Endothelial cell of umbilical vein (primary cell): ENCODE measurements around the gene ADAM11. TPM values are rescaled to one million over a fixed set of nuclear protein-coding genes. Genes with fewer than 3 reads are reported as not detected.

Experiments used
- BruUV-seq: library from RNA; stranded (reverse); fragments of 400-500 nt; replicated peaks from 2 replicates; lab custom pipeline; 2021; lab: Mats Ljungman, UMichigan
- CTCF ChIA-PET: fragments of 300-600, 350-600 bp; sonication (Branson Sonifier 250); formaldehyde crosslinking; loops from one replicate; lab custom pipeline; 2021; ENCODE audit warnings: antibody characterized with exemption, inconsistent platforms; lab: Charles Lee
- POLR2A ChIA-PET: fragments of 300-600, 350-600 bp; sonication (Branson Sonifier 250); formaldehyde crosslinking; loops from one replicate; lab custom pipeline; 2021; ENCODE audit warnings: antibody characterized with exemption, inconsistent platforms; lab: Charles Lee
- DNase-seq: peaks from one replicate; pipeline ENCODE4 v3.0.0-alpha.2; 2011; ENCODE audit warnings: low read depth, low spot score
- FAIRE-seq: peaks from 2 replicates; lab custom pipeline; 2011; peaks lifted over from hg19 to GRCh38; lab: Jason Lieb, UNC
- H2AFZ ChIP-seq: 2 replicates; pipeline ENCODE4 v1.6.0; 2012; ENCODE audit warnings: low read depth, low read length, control low read depth, inconsistent platforms
- H3K27ac ChIP-seq: 2 replicates; pipeline ENCODE4 v1.5.1; 2011; ENCODE audit warnings: low read depth, mild to moderate bottlenecking, control low read depth, low read length, moderate library complexity; ENCODE audit not compliant: insufficient read depth
- H3K27me3 ChIP-seq, 2 experiments: 2 replicates each; pipeline versions ENCODE4 v1.6.0 to v1.6.1; 2011; ENCODE audit warnings: low read length in 2 of 2, mixed read lengths in 1 of 2; ENCODE audit not compliant: control insufficient read depth in 2 of 2, insufficient read depth in 2 of 2
- H3K36me3 ChIP-seq, 2 experiments: 2 replicates in 1 of 2; 3 replicates in 1 of 2; pipeline ENCODE4 v1.5.1; 2011; ENCODE audit warnings: low read length in 2 of 2, mild to moderate bottlenecking in 1 of 2, moderate library complexity in 1 of 2; ENCODE audit not compliant: control insufficient read depth in 2 of 2, insufficient read depth in 2 of 2; ENCODE audit errors: extremely low read depth in 1 of 2
- H3K4me1 ChIP-seq: 3 replicates; pipeline ENCODE4 v1.5.1; 2011; ENCODE audit warnings: mild to moderate bottlenecking, low read length; ENCODE audit not compliant: control insufficient read depth, insufficient read depth; ENCODE audit errors: extremely low read depth
- H3K4me2 ChIP-seq: 2 replicates; pipeline ENCODE4 v1.6.1; 2011; ENCODE audit warnings: low read length, control low read depth, mixed read lengths; ENCODE audit not compliant: insufficient read depth
- H3K4me3 ChIP-seq, 3 experiments: fragments of 200-600 bp in 1 of 3; sonication (generic), shearing (Covaris generic) in 1 of 3; replicated peaks in 1 of 3; 2 replicates each; pipeline ENCODE4 v1.5.1; 2011 to 2016; ENCODE audit warnings: control low read depth in 3 of 3, low read length in 3 of 3, mild to moderate bottlenecking in 2 of 3, inconsistent platforms in 1 of 3, low read depth in 1 of 3, moderate library complexity in 1 of 3; ENCODE audit not compliant: insufficient read depth in 1 of 3
- H3K79me2 ChIP-seq: 2 replicates; pipeline ENCODE4 v1.6.0; 2012; ENCODE audit warnings: low read length, inconsistent platforms; ENCODE audit not compliant: control insufficient read depth, insufficient read depth
- H3K9ac ChIP-seq: replicated peaks from 2 replicates; pipeline ENCODE3; 2011; ENCODE audit warnings: low read length, control low read depth; ENCODE audit not compliant: insufficient read depth; ENCODE audit errors: extremely low read depth
- H3K9me1 ChIP-seq: replicated peaks from 3 replicates; pipeline ENCODE4 v1.6.0; 2011; ENCODE audit warnings: mild to moderate bottlenecking, low read length; ENCODE audit not compliant: control insufficient read depth, insufficient read depth; ENCODE audit errors: extremely low read depth
- H3K9me3 ChIP-seq: replicated peaks from 2 replicates; pipeline ENCODE4 v1.5.1; 2012; ENCODE audit warnings: low read length, inconsistent platforms; ENCODE audit not compliant: control insufficient read depth, insufficient read depth
- H4K20me1 ChIP-seq: replicated peaks from 2 replicates; pipeline ENCODE3; 2011; ENCODE audit warnings: mild to moderate bottlenecking, low read length; ENCODE audit not compliant: control insufficient read depth, insufficient read depth; ENCODE audit errors: extremely low read depth
- EZH2 ChIP-seq: IDR thresholded peaks from 2 replicates; pipeline ENCODE4 v1.6.1; 2012; ENCODE audit warnings: borderline replicate concordance, low read depth, mild to moderate bottlenecking, moderate library complexity, low read length, inconsistent platforms; ENCODE audit not compliant: severe bottlenecking
- FOS ChIP-seq: IDR thresholded peaks from 2 replicates; pipeline ENCODE4 v1.6.1; 2011; ENCODE audit warnings: mild to moderate bottlenecking, low read length, moderate library complexity, borderline replicate concordance; ENCODE audit not compliant: insufficient read depth
- GATA2 ChIP-seq: IDR thresholded peaks from 2 replicates; pipeline ENCODE4 v1.7.0; 2011; ENCODE audit warnings: low read depth, mild to moderate bottlenecking, moderate library complexity, mixed read lengths, low read length; ENCODE audit not compliant: insufficient read length, insufficient read depth
- JUN ChIP-seq: IDR thresholded peaks from 2 replicates; pipeline ENCODE4 v1.6.1; 2011; ENCODE audit warnings: borderline replicate concordance, low read depth; ENCODE audit not compliant: insufficient read length, insufficient read depth
- MYC ChIP-seq: IDR thresholded peaks from one replicate; pipeline ENCODE4 v1.6.1; 2011; ENCODE audit warnings: mild to moderate bottlenecking, low read depth, low read length
- POLR2A ChIP-seq: IDR thresholded peaks from 2 replicates; pipeline ENCODE4 v1.6.1; 2012; ENCODE audit warnings: low read depth, mild to moderate bottlenecking, control low read depth, low read length
- POLR2AphosphoS5 ChIP-seq: IDR thresholded peaks from 2 replicates; pipeline ENCODE4 v1.6.1; 2012; ENCODE audit warnings: low read depth, mild to moderate bottlenecking, control low read depth, low read length, moderate library complexity; ENCODE audit not compliant: insufficient read depth
- dilution Hi-C: fragments of 300-500 bp; cut with MboI; formaldehyde crosslinking; loops from one replicate; pipeline ENCODE4 v1.15.0; 2019; ENCODE audit warnings: low sequenced_read_pairs; ENCODE audit not compliant: extremely low pct_ligation_motif_present
- intact Hi-C: fragments of 100-400 bp; cut with micrococcal nuclease; formaldehyde crosslinking; loops from one replicate; pipeline ENCODE4 v1.10.0; 2022
- polyA plus RNA-seq, 4 experiments: library from polyadenylated mRNA; depleted of rRNA in 3 of 4; stranded (reverse) in 3 of 4; unstranded in 1 of 4; fragments of >200 nt; gene quantifications; 2 replicates each; pipeline versions ENCODE4 v1.2.1 to v1.2.3, GENCODE V29; 2011 to 2012; ENCODE audit warnings: missing spikeins in 1 of 4
- total RNA-seq: library from RNA; stranded (reverse); gene quantifications from 2 replicates; pipeline ENCODE4 v1.2.3, GENCODE V29; 2021
- TF ChIP-seq, protein P1 (sequence below): IDR thresholded peaks from 2 replicates; pipeline ENCODE4 v1.6.1; 2011; ENCODE audit not compliant: insufficient read depth, insufficient read length
- TF ChIP-seq, protein P2 (sequence below), 2 donors: IDR thresholded peaks; 1 replicate in 1 of 2; 2 replicates in 1 of 2; pipeline ENCODE4 v1.5.1; 2011; ENCODE audit warnings: low read length in 2 of 2, mild to moderate bottlenecking in 2 of 2, moderate library complexity in 2 of 2, control low read depth in 1 of 2, inconsistent platforms in 1 of 2, low read depth in 1 of 2; ENCODE audit not compliant: insufficient read depth in 1 of 2; ENCODE audit errors: extremely low read depth in 1 of 2

Gene ADAM11
- total and polyA plus RNA-seq, 2 donors (not counting 3 experiments of a cell fraction or from before 2014, with no cell fraction given) = 0.71 to 1.1 TPM

DNA sequence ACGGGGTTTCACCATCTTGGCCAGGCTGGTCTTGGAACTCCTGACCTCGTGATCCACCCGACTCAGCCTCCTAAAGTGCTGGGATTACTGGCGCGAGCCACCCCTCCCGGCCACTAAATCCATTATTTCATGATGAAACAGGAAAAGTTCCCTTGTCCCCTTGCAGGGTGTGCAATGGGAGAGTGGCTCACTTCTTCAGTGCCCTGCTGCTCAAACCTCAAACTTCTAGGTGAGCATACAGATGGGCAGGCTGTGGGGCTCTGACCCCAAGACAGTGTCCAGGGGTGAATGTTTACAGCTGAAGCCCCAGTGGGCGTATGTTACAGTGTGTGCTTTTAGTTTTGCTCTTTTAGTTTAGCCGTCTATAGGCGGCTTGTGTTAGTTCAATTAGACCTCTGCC, 36.6 kb downstream of the ADAM11 start:
- Histone ChIP-seq H2AFZ (no peak overlapping the region), H3K79me2 (no peaks in the 10 kb centered on the region), H3K27ac (peak overlapping the region; percentile 93), H3K9me1 (no peaks in the 10 kb centered on the region), H3K27me3 (no peaks in the 10 kb centered on the region), H3K9me3 (no peaks in the 10 kb centered on the region), H4K20me1 (no peaks in the 10 kb centered on the region), H3K4me2 (peak overlapping the region; percentile 28), H3K4me1 (peaks cover 22% of the 10 kb centered on the region), H3K36me3 (no peaks in the 10 kb centered on the region), H3K4me3 (no peak overlapping the region), H3K9ac (peak overlapping the region; percentile 11)
- DNase-seq (no peak), FAIRE-seq (no peak)
- POLR2A ChIA-PET = interaction anchor here (0.9 kb wide), 1 partner anchor 36 kb away, joined by 3 read pairs; no protein-coding TSS in a partner anchor
- CTCF ChIA-PET = interaction anchor here (1.2 to 2.5 kb wide), 5 partner anchors 15 to 69 kb away, joined by 3 to 31 read pairs (median 6); no protein-coding TSS in a partner anchor
- TF ChIP-seq, protein P1, sequence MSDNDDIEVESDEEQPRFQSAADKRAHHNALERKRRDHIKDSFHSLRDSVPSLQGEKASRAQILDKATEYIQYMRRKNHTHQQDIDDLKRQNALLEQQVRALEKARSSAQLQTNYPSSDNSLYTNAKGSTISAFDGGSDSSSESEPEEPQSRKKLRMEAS = no peak
- TF ChIP-seq FOS (no peak), EZH2 (no peak), POLR2AphosphoS5 (no peak), GATA2 (no peak), MYC (no peak), POLR2A (no peak), JUN (no peak)
- TF ChIP-seq, protein P2, sequence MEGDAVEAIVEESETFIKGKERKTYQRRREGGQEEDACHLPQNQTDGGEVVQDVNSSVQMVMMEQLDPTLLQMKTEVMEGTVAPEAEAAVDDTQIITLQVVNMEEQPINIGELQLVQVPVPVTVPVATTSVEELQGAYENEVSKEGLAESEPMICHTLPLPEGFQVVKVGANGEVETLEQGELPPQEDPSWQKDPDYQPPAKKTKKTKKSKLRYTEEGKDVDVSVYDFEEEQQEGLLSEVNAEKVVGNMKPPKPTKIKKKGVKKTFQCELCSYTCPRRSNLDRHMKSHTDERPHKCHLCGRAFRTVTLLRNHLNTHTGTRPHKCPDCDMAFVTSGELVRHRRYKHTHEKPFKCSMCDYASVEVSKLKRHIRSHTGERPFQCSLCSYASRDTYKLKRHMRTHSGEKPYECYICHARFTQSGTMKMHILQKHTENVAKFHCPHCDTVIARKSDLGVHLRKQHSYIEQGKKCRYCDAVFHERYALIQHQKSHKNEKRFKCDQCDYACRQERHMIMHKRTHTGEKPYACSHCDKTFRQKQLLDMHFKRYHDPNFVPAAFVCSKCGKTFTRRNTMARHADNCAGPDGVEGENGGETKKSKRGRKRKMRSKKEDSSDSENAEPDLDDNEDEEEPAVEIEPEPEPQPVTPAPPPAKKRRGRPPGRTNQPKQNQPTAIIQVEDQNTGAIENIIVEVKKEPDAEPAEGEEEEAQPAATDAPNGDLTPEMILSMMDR (IDR thresholded peaks at IDR 0.05; ENCODE audit: extremely low read depth in 1 of 2, insufficient read depth in 1 of 2, low read depth in 1 of 2, low read length in 2 of 2) = no peak
- dilution Hi-C loops (no loop called here), intact Hi-C loops (loop anchor here (2.0 kb wide), 1 partner anchor 33 kb away; no protein-coding TSS in a partner anchor)
- no TSS peak for BruUV-seq
